Endothelial cell of umbilical vein (primary cell): Measurements from ENCODE around the gene PGA5. TPM values are rescaled to one million over a fixed set of nuclear protein-coding genes. Genes with fewer than 3 reads are reported as not detected.

Experiments used
- BruUV-seq: library from RNA; stranded (reverse); fragments of 400-500 nt; replicated peaks from 2 replicates; lab custom pipeline; 2021; lab: Mats Ljungman, UMichigan
- CTCF ChIA-PET: fragments of 300-600, 350-600 bp; sonication (Branson Sonifier 250); formaldehyde crosslinking; loops from one replicate; lab custom pipeline; 2021; ENCODE audit warnings: antibody characterized with exemption, inconsistent platforms; lab: Charles Lee
- POLR2A ChIA-PET: fragments of 300-600, 350-600 bp; sonication (Branson Sonifier 250); formaldehyde crosslinking; loops from one replicate; lab custom pipeline; 2021; ENCODE audit warnings: antibody characterized with exemption, inconsistent platforms; lab: Charles Lee
- DNase-seq: peaks from one replicate; pipeline ENCODE4 v3.0.0-alpha.2; 2011; ENCODE audit warnings: low read depth, low spot score
- FAIRE-seq: peaks from 2 replicates; lab custom pipeline; 2011; peaks lifted over from hg19 to GRCh38; lab: Jason Lieb, UNC
- H2AFZ ChIP-seq: 2 replicates; pipeline ENCODE4 v1.6.0; 2012; ENCODE audit warnings: low read depth, low read length, control low read depth, inconsistent platforms
- H3K27ac ChIP-seq: 2 replicates; pipeline ENCODE4 v1.5.1; 2011; ENCODE audit warnings: low read depth, mild to moderate bottlenecking, control low read depth, low read length, moderate library complexity; ENCODE audit not compliant: insufficient read depth
- H3K27me3 ChIP-seq, 2 experiments: 2 replicates each; pipeline versions ENCODE4 v1.6.0 to v1.6.1; 2011; ENCODE audit warnings: low read length in 2 of 2, mixed read lengths in 1 of 2; ENCODE audit not compliant: control insufficient read depth in 2 of 2, insufficient read depth in 2 of 2
- H3K36me3 ChIP-seq, 2 experiments: 2 replicates in 1 of 2; 3 replicates in 1 of 2; pipeline ENCODE4 v1.5.1; 2011; ENCODE audit warnings: low read length in 2 of 2, mild to moderate bottlenecking in 1 of 2, moderate library complexity in 1 of 2; ENCODE audit not compliant: control insufficient read depth in 2 of 2, insufficient read depth in 2 of 2; ENCODE audit errors: extremely low read depth in 1 of 2
- H3K4me1 ChIP-seq: 3 replicates; pipeline ENCODE4 v1.5.1; 2011; ENCODE audit warnings: mild to moderate bottlenecking, low read length; ENCODE audit not compliant: control insufficient read depth, insufficient read depth; ENCODE audit errors: extremely low read depth
- H3K4me2 ChIP-seq: 2 replicates; pipeline ENCODE4 v1.6.1; 2011; ENCODE audit warnings: low read length, control low read depth, mixed read lengths; ENCODE audit not compliant: insufficient read depth
- H3K4me3 ChIP-seq, 3 experiments: fragments of 200-600 bp in 1 of 3; sonication (generic), shearing (Covaris generic) in 1 of 3; replicated peaks in 1 of 3; 2 replicates each; pipeline ENCODE4 v1.5.1; 2011 to 2016; ENCODE audit warnings: control low read depth in 3 of 3, low read length in 3 of 3, mild to moderate bottlenecking in 2 of 3, inconsistent platforms in 1 of 3, low read depth in 1 of 3, moderate library complexity in 1 of 3; ENCODE audit not compliant: insufficient read depth in 1 of 3
- H3K79me2 ChIP-seq: 2 replicates; pipeline ENCODE4 v1.6.0; 2012; ENCODE audit warnings: low read length, inconsistent platforms; ENCODE audit not compliant: control insufficient read depth, insufficient read depth
- H3K9ac ChIP-seq: replicated peaks from 2 replicates; pipeline ENCODE3; 2011; ENCODE audit warnings: low read length, control low read depth; ENCODE audit not compliant: insufficient read depth; ENCODE audit errors: extremely low read depth
- H3K9me1 ChIP-seq: replicated peaks from 3 replicates; pipeline ENCODE4 v1.6.0; 2011; ENCODE audit warnings: mild to moderate bottlenecking, low read length; ENCODE audit not compliant: control insufficient read depth, insufficient read depth; ENCODE audit errors: extremely low read depth
- H3K9me3 ChIP-seq: replicated peaks from 2 replicates; pipeline ENCODE4 v1.5.1; 2012; ENCODE audit warnings: low read length, inconsistent platforms; ENCODE audit not compliant: control insufficient read depth, insufficient read depth
- H4K20me1 ChIP-seq: replicated peaks from 2 replicates; pipeline ENCODE3; 2011; ENCODE audit warnings: mild to moderate bottlenecking, low read length; ENCODE audit not compliant: control insufficient read depth, insufficient read depth; ENCODE audit errors: extremely low read depth
- CTCF ChIP-seq, 2 donors: IDR thresholded peaks; 1 replicate in 1 of 2; 2 replicates in 1 of 2; pipeline ENCODE4 v1.5.1; 2011; ENCODE audit warnings: low read length in 2 of 2, mild to moderate bottlenecking in 2 of 2, moderate library complexity in 2 of 2, control low read depth in 1 of 2, inconsistent platforms in 1 of 2, low read depth in 1 of 2; ENCODE audit not compliant: insufficient read depth in 1 of 2; ENCODE audit errors: extremely low read depth in 1 of 2
- EZH2 ChIP-seq: IDR thresholded peaks from 2 replicates; pipeline ENCODE4 v1.6.1; 2012; ENCODE audit warnings: borderline replicate concordance, low read depth, mild to moderate bottlenecking, moderate library complexity, low read length, inconsistent platforms; ENCODE audit not compliant: severe bottlenecking
- FOS ChIP-seq: IDR thresholded peaks from 2 replicates; pipeline ENCODE4 v1.6.1; 2011; ENCODE audit warnings: mild to moderate bottlenecking, low read length, moderate library complexity, borderline replicate concordance; ENCODE audit not compliant: insufficient read depth
- GATA2 ChIP-seq: IDR thresholded peaks from 2 replicates; pipeline ENCODE4 v1.7.0; 2011; ENCODE audit warnings: low read depth, mild to moderate bottlenecking, moderate library complexity, mixed read lengths, low read length; ENCODE audit not compliant: insufficient read length, insufficient read depth
- JUN ChIP-seq: IDR thresholded peaks from 2 replicates; pipeline ENCODE4 v1.6.1; 2011; ENCODE audit warnings: borderline replicate concordance, low read depth; ENCODE audit not compliant: insufficient read length, insufficient read depth
- MAX ChIP-seq: IDR thresholded peaks from 2 replicates; pipeline ENCODE4 v1.6.1; 2011; ENCODE audit not compliant: insufficient read depth, insufficient read length
- MYC ChIP-seq: IDR thresholded peaks from one replicate; pipeline ENCODE4 v1.6.1; 2011; ENCODE audit warnings: mild to moderate bottlenecking, low read depth, low read length
- POLR2A ChIP-seq: IDR thresholded peaks from 2 replicates; pipeline ENCODE4 v1.6.1; 2012; ENCODE audit warnings: low read depth, mild to moderate bottlenecking, control low read depth, low read length
- POLR2AphosphoS5 ChIP-seq: IDR thresholded peaks from 2 replicates; pipeline ENCODE4 v1.6.1; 2012; ENCODE audit warnings: low read depth, mild to moderate bottlenecking, control low read depth, low read length, moderate library complexity; ENCODE audit not compliant: insufficient read depth
- dilution Hi-C: fragments of 300-500 bp; cut with MboI; formaldehyde crosslinking; loops from one replicate; pipeline ENCODE4 v1.15.0; 2019; ENCODE audit warnings: low sequenced_read_pairs; ENCODE audit not compliant: extremely low pct_ligation_motif_present
- intact Hi-C: fragments of 100-400 bp; cut with micrococcal nuclease; formaldehyde crosslinking; loops from one replicate; pipeline ENCODE4 v1.10.0; 2022
- polyA plus RNA-seq, 4 experiments: library from polyadenylated mRNA; depleted of rRNA in 3 of 4; stranded (reverse) in 3 of 4; unstranded in 1 of 4; fragments of >200 nt; gene quantifications; 2 replicates each; pipeline versions ENCODE4 v1.2.1 to v1.2.3, GENCODE V29; 2011 to 2012; ENCODE audit warnings: missing spikeins in 1 of 4
- total RNA-seq: library from RNA; stranded (reverse); gene quantifications from 2 replicates; pipeline ENCODE4 v1.2.3, GENCODE V29; 2021

PGA5 gene
- total and polyA plus RNA-seq, 2 donors (not counting 3 experiments of a cell fraction or from before 2014, with no cell fraction given), result not detected

- H4K20me1 ChIP-seq, result no peaks in the 10 kb centered on the region
- intact Hi-C loops (loop anchor here (1.0 kb wide), 1 partner anchor 88 kb away; no protein-coding TSS in a partner anchor), dilution Hi-C loops (no loop called here)
- TF ChIP-seq GATA2, result no peak
- TF ChIP-seq EZH2, result no peak
- TF ChIP-seq CTCF (IDR thresholded peaks at IDR 0.05; ENCODE audit: extremely low read depth in 1 of 2, insufficient read depth in 1 of 2, low read depth in 1 of 2, low read length in 2 of 2), result no peak
- no peak for TF ChIP-seq POLR2AphosphoS5
- TF ChIP-seq FOS, result no peak
- TF ChIP-seq MYC, result no peak
- no peak for TF ChIP-seq MAX
- TF ChIP-seq JUN, result no peak
- no peak for TF ChIP-seq POLR2A
- peaks cover 12 to 19% of the 10 kb centered on the region in 2 experiments for H3K36me3 ChIP-seq
- BruUV-seq, result no TSS peak
- peak overlapping the region; percentile 84 for H3K27ac ChIP-seq
- no peak overlapping the region for H3K9ac ChIP-seq
- no peaks in the 10 kb centered on the region for H3K79me2 ChIP-seq
- DNase-seq, result no peak
- peak overlapping the region; percentile 49 for H3K4me2 ChIP-seq
- H2AFZ ChIP-seq, result no peak overlapping the region
- peaks cover 5 to 9% of the 10 kb centered on the region in 2 experiments for H3K27me3 ChIP-seq
- ChIA-PET CTCF (interaction anchor here (1.3 to 1.5 kb wide), 2 partner anchors 43 to 88 kb away, joined by 4 to 5 read pairs; no protein-coding TSS in a partner anchor), POLR2A (no interaction called here)
- H3K9me1 ChIP-seq, result no peaks in the 10 kb centered on the region
- H3K9me3 ChIP-seq, result no peaks in the 10 kb centered on the region
- H3K4me1 ChIP-seq, result peaks cover 41% of the 10 kb centered on the region
- no peak overlapping the region for H3K4me3 ChIP-seq
- FAIRE-seq, result no peak
These were observed 56.4 kb downstream of the PGA5 start for GRCh38 chr11:61297341-61297740.
